Activated naive CD4-positive, alpha-beta T cell treated with anti-CD3 and anti-CD28 coated beads, Interleukin-2, amount 10 ng/mL, durations not matched to agents 7 days and 5 days (primary cell): ENCODE results near the gene HDDC3.

Experiments used
- CTCF ChIA-PET: fragments of 350-600 bp; sonication (Branson Sonifier 250); formaldehyde crosslinking; loops from one replicate; lab custom pipeline; 2021; ENCODE audit warnings: antibody characterized with exemption; lab: Charles Lee
- DNase-seq: peaks from one replicate; pipeline ENCODE4 v3.0.0-alpha.2; 2020
- H3K27ac Mint-ChIP-seq: one replicate; pipeline ENCODE4 v1.8.0; 2021; ENCODE audit warnings: mild to moderate bottlenecking, moderate library complexity, mixed read lengths
- H3K27me3 Mint-ChIP-seq: one replicate; pipeline ENCODE4 v1.8.0; 2021; ENCODE audit warnings: mild to moderate bottlenecking, mixed read lengths
- H3K36me3 Mint-ChIP-seq: one replicate; pipeline ENCODE4 v1.8.0; 2021; ENCODE audit warnings: mixed read lengths
- H3K4me1 Mint-ChIP-seq: one replicate; pipeline ENCODE4 v1.8.0; 2021; ENCODE audit warnings: mixed read lengths
- H3K4me3 Mint-ChIP-seq: one replicate; pipeline ENCODE4 v1.8.0; 2021; ENCODE audit warnings: mild to moderate bottlenecking, moderate library complexity, mixed read lengths
- H3K9me3 Mint-ChIP-seq: one replicate; pipeline ENCODE4 v1.8.0; 2021; ENCODE audit warnings: mixed read lengths

The HDDC3 gene, protein sequence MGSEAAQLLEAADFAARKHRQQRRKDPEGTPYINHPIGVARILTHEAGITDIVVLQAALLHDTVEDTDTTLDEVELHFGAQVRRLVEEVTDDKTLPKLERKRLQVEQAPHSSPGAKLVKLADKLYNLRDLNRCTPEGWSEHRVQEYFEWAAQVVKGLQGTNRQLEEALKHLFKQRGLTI

GRCh38 chr15:90931828-90932659 is at the start of gene HDDC3:
Gene HDDC3, minus strand, starts transcription at chr15:90932549. Its CDS starts 9 bp downstream, at chr15:90932540.
- Mint-ChIP-seq H3K27ac (peak within 1 kb of the TSS; percentile 100), H3K36me3 (peaks cover 21% of the 10 kb centered on the region), H3K4me1 (peaks cover 70% of the 10 kb centered on the region), H3K4me3 (peak within 1 kb of the TSS; percentile 98), H3K9me3 (no peaks in the 10 kb centered on the region), H3K27me3 (no peaks in the 10 kb centered on the region)
- DNase-seq, result peak; percentile 93
- CTCF ChIA-PET, result interaction anchor here (0.6 to 8.1 kb wide), 43 partner anchors 8 to 701 kb away, joined by 3 to 160 read pairs (median 4); partner anchors contain the start of genes FES, MAN2A2 and RCCD1

GRCh38 chr15:90982135-90982534 is 49.8 kb upstream of the HDDC3 start:
- H3K27ac Mint-ChIP-seq, result peak overlapping the region; percentile 47
- H3K36me3 Mint-ChIP-seq, result peaks cover 70% of the 10 kb centered on the region

GRCh38 chr15:90981681-90982080 is 49.3 kb upstream of the HDDC3 start:
- Mint-ChIP-seq H3K4me3 (no peak overlapping the region), H3K27me3 (no peaks in the 10 kb centered on the region), H3K36me3 (peaks cover 72% of the 10 kb centered on the region), H3K27ac (no peak overlapping the region), H3K9me3 (no peaks in the 10 kb centered on the region), H3K4me1 (peaks cover 31% of the 10 kb centered on the region)
- no peak for DNase-seq
- CTCF ChIA-PET, result interaction anchor here (1.0 kb wide), 1 partner anchor 26 kb away, joined by 3 read pairs; no protein-coding TSS in a partner anchor

More at GRCh38 chr15:90982135-90982534, 49.8 kb upstream of the HDDC3 start:
- no peaks in the 10 kb centered on the region for H3K27me3 Mint-ChIP-seq
- no peak for DNase-seq
- peaks cover 35% of the 10 kb centered on the region for H3K4me1 Mint-ChIP-seq
- no peak overlapping the region for H3K4me3 Mint-ChIP-seq
- CTCF ChIA-PET, result interaction anchor here (1.8 kb wide), 1 partner anchor 25 kb away, joined by 7 read pairs; no protein-coding TSS in a partner anchor
- H3K9me3 Mint-ChIP-seq, result no peaks in the 10 kb centered on the region

DNA sequence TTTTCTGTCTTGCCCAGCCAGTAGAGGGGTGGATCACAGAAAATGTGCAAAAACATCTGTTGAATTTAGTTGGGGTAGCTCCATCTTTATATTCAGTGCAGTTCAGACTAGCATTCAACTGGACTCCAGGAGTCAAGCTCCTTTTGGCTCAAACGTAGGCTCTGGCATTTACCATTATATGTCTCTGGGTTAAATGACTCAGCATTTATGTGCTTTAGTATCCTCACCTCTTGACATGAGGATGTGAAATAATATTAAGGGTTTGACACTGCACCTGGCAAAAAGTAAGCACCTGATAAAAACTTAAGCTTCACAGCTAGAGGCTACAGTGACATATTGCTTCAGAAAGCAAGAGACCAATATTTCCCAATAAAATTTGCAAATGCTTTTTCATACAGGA is 47.2 kb upstream of the HDDC3 start:
- no peaks in the 10 kb centered on the region for H3K9me3 Mint-ChIP-seq
- peaks cover 19% of the 10 kb centered on the region for H3K4me1 Mint-ChIP-seq
- no peaks in the 10 kb centered on the region for H3K27me3 Mint-ChIP-seq
- H3K27ac Mint-ChIP-seq, result peak overlapping the region; percentile 20
- CTCF ChIA-PET, result interaction anchor here (0.9 to 3.4 kb wide), 3 partner anchors 10 to 54 kb away, joined by 3 to 11 read pairs (median 3); no protein-coding TSS in a partner anchor
- peaks cover 79% of the 10 kb centered on the region for H3K36me3 Mint-ChIP-seq
- no peak for DNase-seq
- H3K4me3 Mint-ChIP-seq, result no peak overlapping the region

- DNase-seq, result no peak
- Mint-ChIP-seq H3K9me3 (no peaks in the 10 kb centered on the region), H3K4me3 (no peak overlapping the region), H3K4me1 (no peaks in the 10 kb centered on the region), H3K36me3 (peaks cover 65% of the 10 kb centered on the region), H3K27me3 (no peaks in the 10 kb centered on the region), H3K27ac (no peak overlapping the region)
- CTCF ChIA-PET, result no interaction called here
These were observed 41.9 kb upstream of the HDDC3 start for GRCh38 chr15:90974216-90974615.

GRCh38 chr15:90972133-90972532 is 39.8 kb upstream of the HDDC3 start:
- peaks cover 71% of the 10 kb centered on the region for H3K36me3 Mint-ChIP-seq
- H3K27ac Mint-ChIP-seq, result no peak overlapping the region
- CTCF ChIA-PET, result interaction anchor here (1.3 kb wide), 1 partner anchor 40 kb away, joined by 4 read pairs; the partner anchor contains the start of gene HDDC3
- no peaks in the 10 kb centered on the region for H3K9me3 Mint-ChIP-seq
- DNase-seq, result no peak
- H3K27me3 Mint-ChIP-seq, result no peaks in the 10 kb centered on the region
- no peaks in the 10 kb centered on the region for H3K4me1 Mint-ChIP-seq
- no peak overlapping the region for H3K4me3 Mint-ChIP-seq

GRCh38 chr15:90970274-90970673 is 37.9 kb upstream of the HDDC3 start:
- no peak overlapping the region for H3K27ac Mint-ChIP-seq
- CTCF ChIA-PET, result interaction anchor here (0.6 kb wide), 1 partner anchor 20 kb away, joined by 3 read pairs; no protein-coding TSS in a partner anchor
- no peaks in the 10 kb centered on the region for H3K27me3 Mint-ChIP-seq
- H3K36me3 Mint-ChIP-seq, result peaks cover 70% of the 10 kb centered on the region
- H3K4me1 Mint-ChIP-seq, result no peaks in the 10 kb centered on the region
- H3K9me3 Mint-ChIP-seq, result no peaks in the 10 kb centered on the region
- H3K4me3 Mint-ChIP-seq, result no peak overlapping the region
- no peak for DNase-seq

GRCh38 chr15:90968434-90968833 is 36.1 kb upstream of the HDDC3 start:
- Mint-ChIP-seq H3K27me3 (no peaks in the 10 kb centered on the region), H3K36me3 (peaks cover 57% of the 10 kb centered on the region), H3K27ac (peak overlapping the region; percentile 42), H3K4me1 (no peaks in the 10 kb centered on the region), H3K4me3 (no peak overlapping the region), H3K9me3 (no peaks in the 10 kb centered on the region)
- CTCF ChIA-PET, result interaction anchor here (1.9 kb wide), 1 partner anchor 10 kb away, joined by 9 read pairs; no protein-coding TSS in a partner anchor
- DNase-seq, result no peak

- DNase-seq, result no peak
- Mint-ChIP-seq H3K36me3 (peaks cover 58% of the 10 kb centered on the region), H3K4me1 (no peaks in the 10 kb centered on the region), H3K9me3 (no peaks in the 10 kb centered on the region), H3K27me3 (no peaks in the 10 kb centered on the region), H3K27ac (no peak overlapping the region), H3K4me3 (no peak overlapping the region)
- CTCF ChIA-PET, result interaction anchor here (1.9 kb wide), 1 partner anchor 9 kb away, joined by 9 read pairs; no protein-coding TSS in a partner anchor
These were observed 34.9 kb upstream of the HDDC3 start for GRCh38 chr15:90967206-90967605.

- Mint-ChIP-seq H3K27me3 (no peaks in the 10 kb centered on the region), H3K36me3 (peaks cover 66% of the 10 kb centered on the region), H3K4me3 (no peak overlapping the region), H3K27ac (no peak overlapping the region), H3K9me3 (no peaks in the 10 kb centered on the region), H3K4me1 (no peaks in the 10 kb centered on the region)
- CTCF ChIA-PET, result interaction anchor here (1.4 kb wide), 1 partner anchor 10 kb away, joined by 8 read pairs; no protein-coding TSS in a partner anchor
- no peak for DNase-seq
These were observed 33.9 kb upstream of the HDDC3 start for GRCh38 chr15:90966262-90966661.

- Mint-ChIP-seq H3K4me3 (no peak overlapping the region), H3K27ac (peak overlapping the region; percentile 40), H3K4me1 (peaks cover 5% of the 10 kb centered on the region), H3K27me3 (no peaks in the 10 kb centered on the region), H3K9me3 (no peaks in the 10 kb centered on the region), H3K36me3 (peaks cover 51% of the 10 kb centered on the region)
- no peak for DNase-seq
- CTCF ChIA-PET, result no interaction called here
These were observed 29.7 kb upstream of the HDDC3 start for GRCh38 chr15:90962021-90962420.

- H3K4me1 Mint-ChIP-seq, result peaks cover 16% of the 10 kb centered on the region
- H3K9me3 Mint-ChIP-seq, result no peaks in the 10 kb centered on the region
- H3K4me3 Mint-ChIP-seq, result no peak overlapping the region
- no peak for DNase-seq
- H3K36me3 Mint-ChIP-seq, result peaks cover 43% of the 10 kb centered on the region
- CTCF ChIA-PET, result interaction anchor here (1.1 to 1.3 kb wide), 2 partner anchors 28 to 89 kb away, joined by 6 to 8 read pairs; partner anchors contain the start of gene HDDC3
- H3K27ac Mint-ChIP-seq, result no peak overlapping the region
- H3K27me3 Mint-ChIP-seq, result no peaks in the 10 kb centered on the region
These were observed 28.1 kb upstream of the HDDC3 start for GRCh38 chr15:90960298-90961091.

DNA sequence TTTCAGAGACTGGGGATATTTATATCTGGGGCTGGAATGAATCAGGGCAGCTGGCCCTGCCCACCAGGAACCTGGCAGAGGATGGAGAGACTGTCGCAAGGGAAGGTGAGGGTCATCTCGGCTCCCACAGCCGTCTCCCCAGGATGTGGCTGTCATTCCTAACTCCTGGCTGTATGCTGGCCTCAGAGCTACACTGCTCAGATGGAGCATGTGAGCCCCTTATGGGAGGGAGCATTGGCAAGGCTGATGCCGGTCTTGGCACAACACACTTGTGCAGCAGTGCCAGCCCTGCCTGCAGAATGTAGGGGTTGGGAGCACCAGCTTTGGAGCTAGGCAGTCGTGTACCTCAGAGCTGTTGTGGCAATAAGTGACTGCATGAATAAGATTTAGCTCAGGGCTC is 27.5 kb upstream of the HDDC3 start:
- CTCF ChIA-PET, result interaction anchor here (1.1 to 5.5 kb wide), 2 partner anchors 89 to 90 kb away, joined by 6 to 44 read pairs; no protein-coding TSS in a partner anchor
- DNase-seq, result no peak
- no peaks in the 10 kb centered on the region for H3K9me3 Mint-ChIP-seq
- H3K36me3 Mint-ChIP-seq, result peaks cover 40% of the 10 kb centered on the region
- no peak overlapping the region for H3K4me3 Mint-ChIP-seq
- H3K4me1 Mint-ChIP-seq, result peaks cover 16% of the 10 kb centered on the region
- H3K27me3 Mint-ChIP-seq, result no peaks in the 10 kb centered on the region
- H3K27ac Mint-ChIP-seq, result peak overlapping the region; percentile 76
